ENCODE measurements around the gene CCDC185.
"Not testable (repeated sequence)": the region's sequence is repeated elsewhere in the genome, so short reads cannot be mapped to it uniquely, and the experiment has no call there.

The CCDC185 gene

DNA sequence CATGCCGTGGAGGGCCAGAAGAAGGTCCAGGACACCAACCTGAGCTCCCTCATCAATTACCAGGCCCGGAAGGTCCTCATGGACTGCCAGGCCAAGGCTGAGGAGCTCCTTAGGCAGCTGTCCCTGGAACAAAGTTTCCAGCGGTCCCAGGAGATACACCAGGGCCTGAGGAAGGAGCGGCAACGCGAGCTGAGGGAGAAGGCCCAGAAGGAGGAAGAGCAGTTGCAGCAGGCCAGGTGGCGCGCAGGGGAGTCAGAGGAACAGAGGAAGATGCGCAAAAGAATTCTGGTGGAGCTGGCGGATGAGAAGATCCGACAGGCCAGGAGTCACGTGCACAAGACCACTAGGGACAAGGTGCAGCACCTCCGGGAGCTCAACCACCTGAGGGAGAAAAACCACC is 1.5 kb downstream of the CCDC185 start:
- no peak for DNase-seq (ENCODE audit: low read depth)

DNA sequence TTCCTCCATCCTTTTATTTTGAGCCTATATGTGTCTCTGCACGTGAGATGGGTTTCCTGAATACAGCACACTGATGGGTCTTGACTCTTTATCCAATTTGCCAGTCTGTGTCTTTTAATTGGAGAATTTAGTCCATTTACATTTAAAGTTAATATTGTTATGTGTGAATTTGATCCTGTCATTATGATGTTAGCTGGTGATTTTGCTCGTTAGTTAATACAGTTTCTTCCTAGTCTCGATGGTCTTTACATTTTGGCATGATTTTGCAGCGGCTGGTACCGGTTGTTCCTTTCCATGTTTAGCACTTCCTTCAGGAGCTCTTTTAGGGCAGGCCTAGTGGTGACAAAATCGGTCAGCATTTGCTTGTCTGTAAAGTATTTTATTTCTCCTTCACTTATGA is 6.2 kb downstream of the CCDC185 start:
- not testable (repeated sequence) for DNase-seq (ENCODE audit: low read depth)

DNA sequence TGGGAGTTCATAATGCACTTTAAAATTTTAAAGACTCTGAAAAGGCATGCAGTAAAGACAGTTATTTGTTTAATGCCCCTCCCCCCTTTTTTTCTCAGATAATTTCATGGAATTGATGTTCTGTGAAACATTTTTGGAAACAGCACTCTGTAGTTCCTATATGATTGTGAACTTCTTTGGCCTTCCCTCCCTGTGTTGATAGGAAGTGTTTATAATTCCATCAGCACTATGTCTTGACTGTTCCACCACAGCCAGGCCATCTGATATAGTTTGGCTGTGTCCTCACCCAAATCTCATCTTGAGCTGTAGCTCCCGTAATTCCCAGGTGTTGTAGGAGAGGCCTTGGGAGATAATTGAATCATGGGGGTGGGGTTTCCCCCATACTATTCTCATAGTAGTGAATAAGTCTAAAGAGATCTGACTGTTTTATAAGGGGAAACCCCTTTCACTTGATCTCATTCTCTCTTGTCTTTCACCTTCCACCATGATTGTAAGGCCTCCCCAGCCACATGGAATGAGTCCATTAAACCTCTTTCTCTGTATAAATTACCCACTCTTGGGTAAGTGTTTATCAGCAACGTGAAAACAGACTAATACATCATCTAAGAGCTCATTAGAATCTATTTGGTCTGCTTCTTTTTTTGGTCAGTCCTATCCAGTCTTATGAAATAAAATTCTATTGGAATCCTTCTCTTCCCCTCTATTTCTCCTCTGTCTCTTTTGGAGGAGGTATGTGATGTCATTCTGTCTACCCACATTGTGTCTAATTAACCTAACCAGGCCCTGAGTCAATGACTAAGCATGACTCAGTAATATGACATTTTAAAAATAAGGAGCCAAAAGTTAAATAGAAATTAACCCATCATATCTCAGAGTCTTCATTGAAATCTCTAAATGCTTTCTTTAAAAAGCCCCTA is 8.9 kb downstream of the CCDC185 start:
- no peak for DNase-seq (ENCODE audit: low read depth)

DNA sequence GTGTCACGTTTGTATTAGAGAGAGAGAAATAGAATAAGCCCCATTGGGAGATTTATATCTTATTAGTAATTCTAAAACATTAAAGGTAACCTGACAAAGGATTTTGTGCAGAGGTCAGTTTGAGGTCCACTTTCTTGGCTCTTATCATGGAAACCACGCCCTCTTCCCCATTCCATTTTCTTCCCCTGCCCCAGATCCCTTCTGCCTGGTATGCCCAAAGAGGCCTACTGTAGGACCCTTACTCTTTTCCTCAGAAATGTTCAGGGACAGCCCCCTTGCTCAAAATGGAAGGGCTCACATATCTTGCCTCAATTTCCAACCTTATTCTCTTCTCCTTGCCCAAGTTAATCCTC is 9.6 kb downstream of the CCDC185 start:
- DNase-seq (ENCODE audit: low read depth) = no peak

DNA sequence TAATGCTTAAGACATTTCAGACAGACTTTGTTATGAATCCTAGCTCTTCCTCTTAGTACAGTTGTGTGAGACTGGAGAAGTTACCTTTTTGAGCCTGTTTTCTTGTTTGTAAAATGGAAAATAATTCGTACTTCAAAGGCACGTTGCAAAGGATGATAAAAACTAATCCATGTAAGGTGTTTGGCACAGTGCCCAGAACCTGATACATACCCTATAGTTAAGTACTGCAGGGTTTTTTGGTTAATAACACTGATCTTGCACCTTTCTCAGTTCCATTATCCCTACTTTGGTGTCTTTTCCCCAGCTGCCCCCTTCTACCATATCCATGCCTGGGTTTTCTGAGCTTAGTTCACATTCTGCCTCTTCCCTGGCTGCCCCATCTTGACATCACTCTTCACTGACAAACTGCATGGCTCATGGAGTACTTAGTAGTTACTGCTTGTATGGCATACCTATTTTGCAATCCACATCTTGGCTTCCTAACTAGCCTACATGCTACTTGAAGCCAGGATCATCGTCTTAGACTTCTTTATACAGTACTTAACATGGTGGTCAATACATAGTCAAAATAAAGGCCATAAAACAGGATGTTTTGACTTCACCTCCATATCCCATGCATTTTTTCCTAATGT is 10.1 kb downstream of the CCDC185 start:
- DNase-seq (ENCODE audit: low read depth) = no peak

DNA sequence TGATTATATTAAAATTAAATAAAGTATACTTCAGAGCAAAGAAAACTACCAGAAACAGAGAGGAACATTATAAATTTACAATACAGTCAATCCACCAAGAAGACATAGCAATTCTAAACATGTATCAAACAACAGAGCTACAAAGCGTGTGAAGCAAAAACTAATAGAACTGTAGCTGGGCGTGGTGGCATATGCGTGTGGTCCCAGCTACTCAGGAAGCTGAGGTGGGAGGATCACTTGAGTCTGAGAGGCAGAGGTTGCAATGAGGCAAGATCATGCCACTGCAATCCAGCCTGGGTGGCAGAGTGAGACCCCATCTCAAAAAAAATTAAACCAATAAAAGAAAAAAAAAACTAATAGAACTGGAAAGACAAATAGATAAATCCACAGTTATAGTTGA is 12.3 kb downstream of the CCDC185 start:
- no peak for DNase-seq (ENCODE audit: low read depth)

DNA sequence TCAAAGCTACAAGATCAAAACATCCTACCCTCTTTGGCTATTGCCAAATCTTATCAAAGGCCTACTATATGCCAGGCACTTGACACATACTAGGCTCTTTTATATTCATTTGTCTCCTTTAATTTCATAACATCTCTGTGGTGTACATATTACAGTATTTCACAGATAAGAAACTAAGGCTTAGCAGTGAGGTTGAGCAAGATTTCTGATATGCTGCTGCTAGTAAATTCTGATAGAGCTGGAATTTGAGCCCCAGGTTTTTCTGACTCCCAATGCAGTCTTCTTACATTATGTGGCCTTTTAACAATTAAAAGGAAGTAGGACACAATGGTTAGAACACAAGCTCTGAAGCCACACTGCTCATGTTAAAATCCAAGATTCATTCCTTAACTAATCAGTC is 16.8 kb downstream of the CCDC185 start:
- DNase-seq (ENCODE audit: low read depth) = no peak

DNA sequence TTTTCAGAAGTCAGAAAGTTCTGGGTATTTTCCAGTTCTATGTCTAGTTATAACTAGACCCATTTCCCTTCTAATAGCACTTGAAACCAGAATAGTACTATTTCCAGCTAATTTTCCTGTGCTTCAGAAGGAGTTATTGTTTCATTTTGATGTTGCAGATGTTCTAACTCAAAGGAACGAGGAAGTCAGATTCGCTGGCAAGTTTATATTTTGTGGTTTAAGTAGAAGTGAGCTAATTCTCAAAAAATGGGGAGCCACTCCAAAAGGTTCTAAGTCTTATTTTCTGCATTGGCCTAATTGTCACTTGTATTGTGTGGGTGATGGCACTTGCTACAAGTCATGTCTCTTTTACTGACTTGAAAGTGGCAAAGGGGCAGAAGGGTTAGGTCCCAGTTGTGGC is 18.1 kb downstream of the CCDC185 start:
- DNase-seq (ENCODE audit: low read depth) = no peak

DNA sequence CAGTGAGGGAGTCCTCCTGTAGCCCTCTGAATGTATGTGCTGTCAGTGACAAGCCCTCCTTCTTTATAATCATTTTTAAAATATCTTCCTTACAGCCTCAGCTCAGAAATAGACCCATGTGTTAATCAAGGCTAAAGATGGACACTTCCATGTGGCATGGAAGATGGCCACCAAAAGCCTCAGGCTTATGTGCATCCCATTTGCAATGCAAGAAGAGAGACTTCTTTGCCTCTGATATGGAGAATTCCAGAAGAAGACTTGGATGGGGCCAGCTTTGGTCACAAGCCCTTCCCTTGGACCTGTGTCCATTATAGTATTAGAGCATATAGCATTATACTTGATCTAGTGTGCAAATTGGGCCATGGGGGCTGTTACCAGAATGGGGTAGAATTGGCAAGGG is 18.5 kb downstream of the CCDC185 start:
- no peak for DNase-seq (ENCODE audit: low read depth)

DNA sequence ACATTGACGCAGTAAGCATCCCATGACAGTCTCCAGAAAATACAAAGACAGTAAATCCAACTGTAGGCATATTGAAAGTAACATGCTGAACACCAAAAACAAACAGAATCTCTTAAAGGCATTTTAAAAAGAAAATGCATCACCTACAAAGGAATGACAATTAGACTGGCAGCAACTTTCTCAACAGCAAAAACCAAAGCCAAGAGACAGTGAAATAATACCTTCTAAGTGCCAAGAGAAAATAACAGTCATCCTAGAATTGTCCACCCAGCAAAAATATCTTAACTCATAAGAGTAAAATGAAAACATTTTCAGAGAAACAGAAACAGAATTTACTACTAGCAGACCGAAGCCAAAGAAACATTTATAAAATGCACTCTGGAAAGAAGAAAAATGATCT is 20.0 kb downstream of the CCDC185 start:
- DNase-seq (ENCODE audit: low read depth) = no peak

DNA sequence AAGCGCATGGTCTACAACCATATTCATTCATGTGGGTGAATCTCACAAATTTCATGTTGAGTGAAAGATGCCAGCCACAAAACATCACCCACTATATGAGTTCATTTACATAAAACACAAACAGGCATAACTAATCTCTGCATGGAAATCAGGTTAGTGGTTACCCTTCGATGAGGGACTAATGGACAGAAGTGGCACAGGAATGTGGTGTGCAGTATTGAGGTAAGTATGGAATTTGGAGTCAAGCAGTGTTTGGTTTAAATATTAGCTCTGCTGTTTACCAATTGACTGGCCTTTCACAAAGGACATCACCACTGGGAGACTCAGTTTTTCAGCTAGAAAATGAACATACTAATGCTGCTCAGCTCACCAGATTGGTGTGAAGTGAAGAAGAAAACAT is 24.2 kb downstream of the CCDC185 start:
- no peak for DNase-seq (ENCODE audit: low read depth)

DNA sequence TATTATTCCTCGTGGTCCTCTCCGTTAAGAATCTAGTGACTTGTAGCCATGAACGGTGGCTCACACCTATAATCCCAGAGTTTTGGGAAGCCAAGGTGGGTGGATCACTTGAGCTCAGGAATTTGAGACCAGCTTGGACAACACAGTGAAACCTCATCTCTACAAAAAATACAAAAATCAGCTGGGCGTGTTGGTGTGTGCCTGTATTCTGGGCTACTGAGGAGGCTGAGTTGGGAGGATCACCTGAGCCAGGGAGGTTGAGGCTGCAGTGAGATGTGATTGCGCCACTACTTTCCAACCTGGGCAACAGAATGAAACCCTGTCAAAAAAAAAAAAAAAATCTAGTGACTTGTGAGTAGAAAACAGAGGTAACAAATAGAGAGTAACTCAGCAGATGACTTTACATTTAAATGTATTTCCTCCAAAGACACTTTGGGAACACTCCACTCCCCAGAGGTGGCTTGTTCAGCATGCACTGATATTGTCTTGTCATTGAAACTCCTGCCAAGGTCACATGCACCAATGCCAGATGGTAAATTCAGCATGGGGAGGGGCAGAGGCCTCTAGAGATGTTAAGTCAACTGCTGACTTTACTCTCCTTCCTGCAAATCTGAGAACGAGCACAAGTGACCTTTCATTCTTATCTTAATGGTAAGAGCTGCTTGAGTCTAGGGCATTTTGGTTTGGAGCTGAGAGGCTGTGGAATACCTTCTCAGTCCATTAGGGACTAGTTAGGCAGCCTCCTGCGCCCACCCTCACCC is 24.9 kb downstream of the CCDC185 start:
- no peak for DNase-seq (ENCODE audit: low read depth)

DNA sequence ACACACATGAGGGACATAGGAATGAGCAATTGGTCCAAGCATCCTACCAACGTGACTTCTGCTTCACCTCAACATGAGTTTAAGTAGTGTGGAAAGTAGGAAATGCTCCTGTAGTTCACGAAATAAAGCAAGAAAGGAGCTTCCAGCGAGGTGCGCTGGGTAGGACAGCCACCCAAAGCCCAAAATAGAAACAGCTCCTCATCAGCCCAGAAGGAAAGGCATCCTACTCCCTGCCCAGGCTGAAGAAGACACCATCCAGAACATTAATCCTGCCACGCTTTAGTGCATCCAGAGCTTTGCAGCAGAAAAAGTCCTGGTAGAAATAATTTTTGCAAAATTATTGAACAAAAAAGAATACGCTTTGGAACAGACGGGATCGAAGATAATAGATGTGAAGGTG is 25.9 kb downstream of the CCDC185 start:
- DNase-seq (ENCODE audit: low read depth) = no peak

DNA sequence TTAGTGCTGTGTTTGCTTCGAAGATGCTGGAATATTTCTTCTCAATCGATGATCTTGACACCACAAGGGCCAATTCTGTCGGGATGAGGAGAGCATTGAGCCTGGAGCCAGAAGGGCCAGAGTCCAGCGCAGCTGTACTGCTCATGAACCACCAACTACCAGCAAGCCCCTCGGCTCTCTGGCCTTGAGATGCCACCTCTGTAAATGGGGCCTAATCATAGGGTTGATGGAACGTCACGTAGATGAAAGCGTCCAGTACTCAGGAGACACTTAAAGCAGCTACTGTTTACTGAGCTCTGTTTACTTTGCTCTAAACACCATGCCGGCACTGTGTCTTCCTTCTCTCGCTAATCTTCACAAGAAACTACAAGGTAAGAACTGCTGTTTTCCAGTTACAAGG is 26.3 kb downstream of the CCDC185 start:
- DNase-seq (ENCODE audit: low read depth) = no peak

DNA sequence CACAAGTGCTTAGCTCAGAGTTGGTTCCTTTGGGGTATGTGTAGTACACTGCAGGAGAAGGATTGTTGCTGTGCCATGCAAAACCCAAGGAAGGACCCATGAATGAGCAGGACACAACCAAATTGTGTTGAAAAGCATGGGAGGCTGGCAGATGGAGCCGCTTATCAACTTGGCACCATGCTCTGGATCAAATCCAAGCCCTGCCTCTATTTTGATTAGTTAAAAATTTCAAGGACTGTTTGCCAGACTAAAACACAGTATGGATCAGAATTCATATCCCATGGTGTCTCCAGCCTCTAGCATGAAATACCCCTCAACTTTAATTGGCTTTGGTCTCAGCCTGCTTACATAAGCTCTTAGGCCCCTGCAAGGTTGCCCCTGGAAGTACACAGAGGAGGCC is 27.8 kb downstream of the CCDC185 start:
- no peak for DNase-seq (ENCODE audit: low read depth)

DNA sequence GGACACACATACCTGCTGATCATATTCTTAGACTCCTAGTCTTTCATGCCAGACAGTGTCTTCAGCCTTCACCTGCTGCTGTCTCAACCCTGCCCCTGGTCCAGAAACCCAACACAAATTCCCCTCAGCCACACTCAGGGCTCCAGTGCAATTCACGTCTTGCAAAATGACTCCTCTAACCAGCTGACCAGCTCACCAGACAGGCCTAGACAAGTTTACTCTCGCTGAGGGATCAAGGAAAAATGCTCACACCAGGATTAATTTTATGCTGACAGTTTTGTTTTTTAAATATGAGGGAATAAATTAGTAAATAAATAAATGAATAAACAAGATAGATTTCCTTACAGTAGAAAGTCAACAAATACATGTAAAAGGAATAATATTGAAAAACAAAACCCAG is 28.5 kb downstream of the CCDC185 start:
- DNase-seq (ENCODE audit: low read depth) = no peak

DNA sequence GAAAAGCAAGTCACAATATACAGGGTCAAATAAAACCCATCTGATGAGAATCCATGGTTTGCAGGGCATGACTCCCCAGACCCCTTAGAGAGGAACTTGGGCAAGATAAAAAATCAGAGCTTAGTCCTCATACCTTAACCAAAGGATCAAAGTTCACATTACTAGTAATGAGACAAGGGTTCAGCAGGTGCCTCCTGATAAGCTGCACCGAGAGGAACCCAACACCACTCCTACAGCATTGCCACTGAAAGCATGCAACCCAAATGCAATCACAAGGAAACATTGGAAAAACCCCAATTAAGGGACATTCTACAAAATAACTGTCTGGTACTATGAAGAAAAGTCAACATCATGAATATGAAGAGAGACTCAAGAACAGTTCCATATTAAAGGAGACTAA is 29.7 kb downstream of the CCDC185 start:
- no peak for DNase-seq (ENCODE audit: low read depth)

DNA sequence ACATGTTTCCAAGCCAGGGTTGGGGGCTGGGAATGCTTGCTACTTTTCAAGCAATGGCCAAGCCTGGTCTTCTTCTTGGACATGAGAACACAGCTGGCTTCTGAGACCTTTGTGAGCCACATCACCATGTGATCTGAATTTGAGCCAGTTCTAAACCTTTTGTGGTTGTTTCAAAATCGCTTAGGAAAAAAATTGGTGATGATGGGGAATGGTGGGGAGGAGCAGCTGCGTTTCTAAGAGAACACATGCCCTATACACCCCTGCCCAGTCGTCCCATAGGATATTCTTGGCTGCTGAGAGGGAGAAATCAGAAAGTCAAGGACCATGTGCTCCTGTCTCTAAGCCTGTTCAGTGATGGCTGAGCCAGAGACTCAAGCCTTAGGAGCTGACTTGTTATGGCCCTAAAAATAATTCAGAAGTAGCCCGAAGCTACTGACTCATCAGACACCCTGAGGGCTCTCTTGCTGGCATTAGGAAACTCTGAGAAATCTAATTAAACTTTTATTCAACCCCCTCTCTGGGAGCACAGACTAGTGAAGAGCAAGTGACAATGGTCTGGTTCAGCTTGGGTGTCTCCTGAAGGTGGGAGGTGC is 30.5 kb downstream of the CCDC185 start:
- no peak for DNase-seq (ENCODE audit: low read depth)

DNA sequence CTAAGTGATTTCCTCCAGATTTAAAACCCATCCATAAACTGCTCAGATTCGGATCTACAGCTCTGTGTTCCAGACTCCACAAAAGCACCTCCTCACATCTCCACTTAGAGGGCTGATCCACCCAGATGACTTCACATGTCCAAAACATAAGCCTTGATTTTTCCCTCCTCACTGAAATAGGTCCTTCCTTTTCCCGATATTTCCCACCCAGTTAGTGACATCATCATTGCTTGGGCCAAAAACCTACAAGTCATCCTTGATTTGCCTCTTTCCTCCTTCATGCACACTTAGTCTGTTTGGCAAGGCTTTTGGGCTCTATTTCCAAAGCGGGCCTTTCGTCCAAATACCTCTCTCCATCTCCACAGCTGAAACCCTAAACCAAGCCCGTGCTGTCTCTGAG is 32.3 kb downstream of the CCDC185 start:
- DNase-seq (ENCODE audit: low read depth) = no peak

DNA sequence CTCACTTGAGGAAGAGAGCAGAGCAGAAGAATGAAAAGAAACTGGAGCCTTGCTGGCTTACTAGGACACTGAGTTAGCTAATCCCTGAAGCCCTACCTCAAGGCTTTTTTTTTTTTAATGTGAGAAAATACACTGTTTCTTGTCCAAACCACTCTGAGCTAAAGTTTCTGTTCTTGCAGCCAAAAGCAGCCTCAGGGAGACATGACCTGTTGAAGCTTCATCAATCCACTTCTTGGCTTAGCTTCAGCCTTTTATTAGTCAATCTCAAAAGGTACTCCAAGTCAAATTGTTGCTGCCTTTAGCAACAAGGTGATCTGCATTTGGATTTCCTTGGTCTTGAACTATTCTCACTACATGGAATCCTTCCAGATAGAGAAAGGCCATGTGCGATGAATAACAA is 33.7 kb downstream of the CCDC185 start:
- no peak for DNase-seq (ENCODE audit: low read depth)

DNA sequence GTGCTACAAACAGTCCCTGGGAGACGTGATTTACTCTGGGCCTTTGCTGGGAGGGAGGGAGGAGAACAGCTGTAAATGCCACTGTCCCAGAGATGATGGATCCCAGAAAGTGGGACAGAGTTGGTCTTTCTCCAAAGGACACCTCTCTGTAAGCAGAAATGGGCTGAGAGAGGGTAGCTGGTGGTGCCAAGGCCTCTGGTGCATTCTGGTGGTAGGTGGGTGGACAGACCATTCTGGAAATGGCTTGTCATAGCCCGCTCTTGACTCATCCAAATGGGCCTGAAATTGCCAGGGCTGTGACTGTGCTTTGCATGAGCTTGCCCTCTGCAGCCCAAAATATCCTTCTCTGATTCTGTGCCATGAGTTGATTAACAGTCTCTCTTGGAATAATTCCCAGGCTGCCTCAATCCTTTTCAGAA is 36.1 kb downstream of the CCDC185 start:
- DNase-seq (ENCODE audit: low read depth) = no peak

DNA sequence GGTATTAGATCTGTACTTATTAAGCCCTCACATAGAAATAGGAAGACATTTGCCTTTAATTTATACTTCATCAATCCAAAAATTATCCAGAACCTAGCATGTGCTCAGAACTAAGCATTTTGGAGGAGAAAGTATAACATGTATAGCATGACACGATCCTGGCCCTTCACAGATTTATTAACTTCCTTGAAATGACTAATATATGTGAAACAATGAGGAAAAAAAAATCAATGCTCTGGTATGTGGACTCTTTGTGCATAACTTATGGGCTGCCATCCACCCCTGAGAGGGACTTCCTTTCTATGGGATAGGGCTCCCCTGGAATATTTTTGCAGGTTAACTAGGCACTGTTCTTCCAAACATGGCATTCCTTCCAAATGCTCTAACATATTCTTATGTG is 36.6 kb downstream of the CCDC185 start:
- no peak for DNase-seq (ENCODE audit: low read depth)

DNA sequence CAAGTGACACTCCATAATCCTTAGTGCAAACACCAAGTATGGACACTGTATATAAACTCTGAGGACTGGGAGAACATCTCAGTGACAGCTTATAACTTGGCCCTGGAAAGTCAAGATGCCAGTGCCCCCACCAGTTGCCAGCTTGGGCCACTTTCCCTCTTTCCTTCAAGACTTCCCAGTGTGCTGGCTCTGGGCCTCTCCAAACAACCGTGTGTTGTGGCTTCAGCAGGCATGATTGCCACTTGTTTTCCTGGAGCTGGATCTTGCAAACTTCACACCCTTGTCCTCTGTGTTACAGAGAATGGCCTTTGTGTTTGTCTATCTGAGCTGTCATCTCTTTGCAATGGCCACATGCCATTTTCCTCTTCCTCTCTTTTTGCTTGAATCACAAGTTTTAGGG is 37.0 kb downstream of the CCDC185 start:
- no peak for DNase-seq (ENCODE audit: low read depth)

Measured in stimulated activated CD8-positive, alpha-beta memory T cell treated with anti-CD3 and anti-CD28 coated beads, Interleukin-15, amount 100 ng/mL, for 24 hours (primary cell).